ENCODE data around the gene UBC.

DNA sequence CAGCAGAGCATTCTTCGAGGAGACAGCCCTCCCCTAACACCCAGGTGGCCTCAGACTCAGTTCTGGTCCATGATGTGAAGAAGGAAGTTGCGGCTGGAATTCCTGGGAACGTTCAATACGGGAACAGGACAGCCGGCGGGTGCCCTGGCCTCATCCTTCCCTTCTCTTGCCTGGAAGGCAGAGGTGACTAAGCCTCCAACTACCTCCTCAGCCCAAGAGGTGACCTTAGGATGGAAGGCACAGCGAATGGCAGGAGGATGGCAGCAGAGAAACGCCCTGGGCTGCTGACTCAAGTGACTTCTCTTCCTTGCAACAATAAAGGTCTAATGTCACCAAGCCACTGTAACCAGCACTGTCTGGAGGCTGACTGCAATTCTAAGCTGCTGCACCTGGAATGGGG, 38.4 kb upstream of the UBC start:
- no peak for TF ChIP-seq EZH2phosphoT487 (IDR thresholded peaks at IDR 0.05; ENCODE audit: low read depth, severe bottlenecking, unreplicated experiment)
- TF ChIP-seq, protein P1, sequence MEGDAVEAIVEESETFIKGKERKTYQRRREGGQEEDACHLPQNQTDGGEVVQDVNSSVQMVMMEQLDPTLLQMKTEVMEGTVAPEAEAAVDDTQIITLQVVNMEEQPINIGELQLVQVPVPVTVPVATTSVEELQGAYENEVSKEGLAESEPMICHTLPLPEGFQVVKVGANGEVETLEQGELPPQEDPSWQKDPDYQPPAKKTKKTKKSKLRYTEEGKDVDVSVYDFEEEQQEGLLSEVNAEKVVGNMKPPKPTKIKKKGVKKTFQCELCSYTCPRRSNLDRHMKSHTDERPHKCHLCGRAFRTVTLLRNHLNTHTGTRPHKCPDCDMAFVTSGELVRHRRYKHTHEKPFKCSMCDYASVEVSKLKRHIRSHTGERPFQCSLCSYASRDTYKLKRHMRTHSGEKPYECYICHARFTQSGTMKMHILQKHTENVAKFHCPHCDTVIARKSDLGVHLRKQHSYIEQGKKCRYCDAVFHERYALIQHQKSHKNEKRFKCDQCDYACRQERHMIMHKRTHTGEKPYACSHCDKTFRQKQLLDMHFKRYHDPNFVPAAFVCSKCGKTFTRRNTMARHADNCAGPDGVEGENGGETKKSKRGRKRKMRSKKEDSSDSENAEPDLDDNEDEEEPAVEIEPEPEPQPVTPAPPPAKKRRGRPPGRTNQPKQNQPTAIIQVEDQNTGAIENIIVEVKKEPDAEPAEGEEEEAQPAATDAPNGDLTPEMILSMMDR (IDR thresholded peaks at IDR 0.05; ENCODE audit: poor library complexity): no peak

All from hepatocyte (in vitro differentiated cells).